GM20431 (cell line): ENCODE results near the gene NEDD9.

ENCODE experiments used
- in situ Hi-C: fragments of 300-500 bp; cut with MseI, MboI; formaldehyde crosslinking; loops from one replicate; pipeline ENCODE4 v1.15.0; 2020; ENCODE audit warnings: low sequenced_read_pairs; ENCODE audit not compliant: unreplicated experiment

NEDD9 gene

GRCh38 chr6:11260249-11261038, 28.0 kb upstream of the NEDD9 start:
- in situ Hi-C loops: no loop called here

GRCh38 chr6:11258260-11259237, 26.1 kb upstream of the NEDD9 start:
- in situ Hi-C loops: no loop called here

- in situ Hi-C loops: no loop called here
Measured at GRCh38 chr6:11255610-11256009, 23.1 kb upstream of the NEDD9 start.

GRCh38 chr6:11253594-11253993, 21.1 kb upstream of the NEDD9 start:
- in situ Hi-C loops: no loop called here

- in situ Hi-C loops: no loop called here
Measured at GRCh38 chr6:11251553-11252360, 19.3 kb upstream of the NEDD9 start.

- in situ Hi-C loops: no loop called here
Measured at GRCh38 chr6:11250108-11250507, 17.6 kb upstream of the NEDD9 start.

GRCh38 chr6:11248974-11249761, 16.7 kb upstream of the NEDD9 start:
- in situ Hi-C loops: no loop called here

- in situ Hi-C loops: no loop called here
Measured at GRCh38 chr6:11246722-11247121, 14.3 kb upstream of the NEDD9 start.

GRCh38 chr6:11245381-11246256, 13.2 kb upstream of the NEDD9 start:
- in situ Hi-C loops: no loop called here

GRCh38 chr6:11244387-11245126, 12.1 kb upstream of the NEDD9 start:
- in situ Hi-C loops: no loop called here

GRCh38 chr6:11243861-11244260, 11.4 kb upstream of the NEDD9 start:
- in situ Hi-C loops: no loop called here

GRCh38 chr6:11242711-11243110, 10.2 kb upstream of the NEDD9 start:
- in situ Hi-C loops: no loop called here

GRCh38 chr6:11241793-11242201, 9.3 kb upstream of the NEDD9 start:
- in situ Hi-C loops: no loop called here

GRCh38 chr6:11241154-11241792, 8.8 kb upstream of the NEDD9 start:
- in situ Hi-C loops: no loop called here

GRCh38 chr6:11237956-11238355, 5.5 kb upstream of the NEDD9 start:
- in situ Hi-C loops: no loop called here

- in situ Hi-C loops: no loop called here
Measured at GRCh38 chr6:11237428-11237827, 5.0 kb upstream of the NEDD9 start.

- in situ Hi-C loops: no loop called here
Measured at GRCh38 chr6:11236915-11237314, 4.4 kb upstream of the NEDD9 start.
